HG02798 (cell line): ENCODE measurements around the gene MAVS.

Experiments
- ATAC-seq: cut with Tn5 transposase; IDR thresholded peaks from one replicate; pipeline ENCODE4 v1.9.1; 2021; ENCODE audit warnings: mild to moderate bottlenecking; ENCODE audit not compliant: unreplicated experiment, poor library complexity

MAVS gene

GRCh38 chr20:3846740-3847428, at the start of gene MAVS:
TSS of gene MAVS (plus strand) at chr20:3846834. CDS start at chr20:3854625, 7,791 bp downstream.
- ATAC-seq = peak; percentile 96

GRCh38 chr20:3797226-3797545, 49.4 kb upstream of the MAVS start:
- no peak for ATAC-seq

GRCh38 chr20:3797592-3798372, 48.9 kb upstream of the MAVS start:
- peak; percentile 20 for ATAC-seq

GRCh38 chr20:3798373-3798768, 48.3 kb upstream of the MAVS start:
- no peak for ATAC-seq

GRCh38 chr20:3798908-3799248, 47.8 kb upstream of the MAVS start:
- ATAC-seq = no peak

- no peak for ATAC-seq
These were observed 46.3 kb upstream of the MAVS start for GRCh38 chr20:3800256-3800877.

- ATAC-seq = no peak
These were observed 45.8 kb upstream of the MAVS start for GRCh38 chr20:3800878-3801260.

GRCh38 chr20:3801299-3801698, 45.3 kb upstream of the MAVS start:
- no peak for ATAC-seq

- no peak for ATAC-seq
These were observed 44.8 kb upstream of the MAVS start for GRCh38 chr20:3801846-3802245.

GRCh38 chr20:3802524-3803239, 44.0 kb upstream of the MAVS start:
- no peak for ATAC-seq

GRCh38 chr20:3803289-3803688, 43.3 kb upstream of the MAVS start:
- ATAC-seq = no peak

- no peak for ATAC-seq
These were observed 42.8 kb upstream of the MAVS start for GRCh38 chr20:3803854-3804253.

- ATAC-seq = no peak
These were observed 42.3 kb upstream of the MAVS start for GRCh38 chr20:3804254-3804751.

GRCh38 chr20:3804781-3805180, 41.9 kb upstream of the MAVS start:
- ATAC-seq = no peak

GRCh38 chr20:3808544-3808943, 38.1 kb upstream of the MAVS start:
- no peak for ATAC-seq

- ATAC-seq = no peak
These were observed 35.0 kb upstream of the MAVS start for GRCh38 chr20:3811467-3812258.

- ATAC-seq = no peak
These were observed 34.4 kb upstream of the MAVS start for GRCh38 chr20:3812259-3812681.

GRCh38 chr20:3812975-3813847, 33.4 kb upstream of the MAVS start:
- ATAC-seq = no peak
